Sigmoid colon (tissue), 7 donors: Measurements from ENCODE around the gene CCDC57. TPM values are rescaled to one million over a fixed set of nuclear protein-coding genes. Genes with fewer than 3 reads are reported as not detected.
A peak's percentile ranks its signal among the peaks of the same experiment; 100 is the strongest.
"Not testable (repeated sequence)": the region's sequence is repeated elsewhere in the genome, so short reads cannot be mapped to it uniquely, and the experiment has no call there.

Experiments used
- DNase-seq: peaks from one replicate; pipeline ENCODE4 v3.0.0-alpha.2; 2019
- H3K27ac ChIP-seq, 4 donors: fragments of 200-600 bp; sonication (generic); one replicate each; pipeline ENCODE4 v1.5.1; 2016 to 2019; ENCODE audit warnings: mild to moderate bottlenecking in 1 of 4
- H3K27me3 ChIP-seq, 3 donors: fragments of 200-600 bp; sonication (generic); one replicate each; pipeline ENCODE4 v1.5.1; 2019; ENCODE audit warnings: mild to moderate bottlenecking in 1 of 3
- H3K36me3 ChIP-seq, 4 donors: fragments of 200-600 bp; sonication (generic); one replicate each; pipeline ENCODE4 v1.5.1; 2016 to 2019
- H3K4me1 ChIP-seq, 4 donors: fragments of 200-600 bp; sonication (generic); one replicate each; pipeline ENCODE4 v1.5.1; 2017 to 2019
- H3K4me3 ChIP-seq, 4 donors: fragments of 200-600 bp; sonication (generic); one replicate each; pipeline ENCODE4 v1.5.1; 2017 to 2019; ENCODE audit warnings: mild to moderate bottlenecking in 2 of 4, moderate library complexity in 1 of 4
- H3K9me3 ChIP-seq, 4 donors: fragments of 200-600 bp in 3 of 4; sonication (generic) in 3 of 4; one replicate each; pipeline versions ENCODE4 v1.5.1 to v1.6.1; 2013 to 2019
- CTCF ChIP-seq, 4 experiments: fragments of 450-650 bp in 3 of 4; fragments of 200-600 bp in 1 of 4; IDR thresholded peaks; one replicate each; pipeline ENCODE4 v1.5.1; 2016 to 2019; ENCODE audit warnings: antibody characterized with exemption in 4 of 4, mild to moderate bottlenecking in 3 of 4, moderate library complexity in 2 of 4
- EP300 ChIP-seq, 4 donors: sonication (generic); formaldehyde crosslinking; IDR thresholded peaks; one replicate each; pipeline ENCODE4 v1.6.1; 2017; ENCODE audit warnings: antibody characterized with exemption in 4 of 4
- POLR2A ChIP-seq, 2 donors: fragments of 450-650 bp; IDR thresholded peaks; one replicate each; pipeline ENCODE4 v1.6.1; 2016; ENCODE audit warnings: antibody characterized with exemption in 2 of 2, mild to moderate bottlenecking in 2 of 2, moderate library complexity in 2 of 2
- POLR2AphosphoS5 ChIP-seq, 4 donors: sonication (generic); formaldehyde crosslinking; IDR thresholded peaks; one replicate each; pipeline ENCODE4 v1.6.1; 2017; ENCODE audit warnings: antibody characterized with exemption in 4 of 4
- WGBS, 2 donors: extraction: QIAGEN DNeasy Blood & Tissue Kit; methylation state at CpG; one replicate each; pipeline ENCODE4 v1.1.7; 2013; 5-methylcytosine and 5-hydroxymethylcytosine counted together
- intact Hi-C: fragments of 100-400 bp; cut with DNase I; formaldehyde crosslinking; loops from one replicate; pipeline ENCODE4 v1.15.1; 2023
- polyA plus RNA-seq, 3 donors: library from polyadenylated mRNA; stranded (reverse); fragments of 200-250 nt; gene quantifications; one replicate each; pipeline ENCODE4 v1.2.3, GENCODE V29; 2013
- total RNA-seq, 4 donors: library from RNA; depleted of rRNA; stranded (reverse); fragments of >200 nt; gene quantifications; one replicate each; pipeline ENCODE4 v1.1.0, GENCODE V29; 2016
- donor health status: healthy with polysubstance abuse.
- donor health status: Bipolar disorder and iron deficiency.
- donor health status: healthy.

The CCDC57 gene
- total and polyA plus RNA-seq, 7 donors, result 13.3 to 47.8 (median 24.4) TPM

GRCh38 chr17:82256242-82256885 lies 43.7 kb upstream of the CCDC57 start:
- TF ChIP-seq POLR2A (IDR thresholded peaks at IDR 0.05) (no peak), EP300 (IDR thresholded peaks at IDR 0.05) (no peak), POLR2AphosphoS5 (IDR thresholded peaks at IDR 0.05) (no peak), CTCF (IDR thresholded peaks at IDR 0.05) (no peak)
- H3K36me3 ChIP-seq, result peaks cover 31 to 94% (median 52%) of the 10 kb centered on the region in 4 donors
- no peaks in the 10 kb centered on the region for H3K27me3 ChIP-seq
- H3K4me1 ChIP-seq, result peaks cover 0 to 12% (median 3%) of the 10 kb centered on the region in 4 donors
- H3K27ac ChIP-seq, result peak overlapping the region in 3 of 4 donors; percentile 17 to 56 (median 55)
- 94% methylated on average over 14 of the region's 14 CpGs for WGBS, 2 donors
- no peak overlapping the region for H3K4me3 ChIP-seq
- H3K9me3 ChIP-seq, result no peaks in the 10 kb centered on the region
- intact Hi-C loops, result no loop called here
- no peak for DNase-seq

- 89 to 93% methylated on average over 15 of the region's 15 CpGs for WGBS, 2 donors
- H3K27me3 ChIP-seq, result no peaks in the 10 kb centered on the region
- peaks cover 0 to 14% (median 10%) of the 10 kb centered on the region in 4 donors for H3K4me1 ChIP-seq
- TF ChIP-seq POLR2A (IDR thresholded peaks at IDR 0.05) (no peak), CTCF (IDR thresholded peaks at IDR 0.05) (no peak), POLR2AphosphoS5 (IDR thresholded peaks at IDR 0.05) (no peak)
- H3K4me3 ChIP-seq, result no peak overlapping the region
- DNase-seq, result no peak
- peaks cover 37 to 94% (median 54%) of the 10 kb centered on the region in 4 donors for H3K36me3 ChIP-seq
- peak overlapping the region in 1 of 4 donors; percentile 17 for H3K27ac ChIP-seq
- H3K9me3 ChIP-seq, result no peaks in the 10 kb centered on the region
- intact Hi-C loops, result no loop called here
Observed at GRCh38 chr17:82255402-82255972, 42.8 kb upstream of the CCDC57 start.

DNA sequence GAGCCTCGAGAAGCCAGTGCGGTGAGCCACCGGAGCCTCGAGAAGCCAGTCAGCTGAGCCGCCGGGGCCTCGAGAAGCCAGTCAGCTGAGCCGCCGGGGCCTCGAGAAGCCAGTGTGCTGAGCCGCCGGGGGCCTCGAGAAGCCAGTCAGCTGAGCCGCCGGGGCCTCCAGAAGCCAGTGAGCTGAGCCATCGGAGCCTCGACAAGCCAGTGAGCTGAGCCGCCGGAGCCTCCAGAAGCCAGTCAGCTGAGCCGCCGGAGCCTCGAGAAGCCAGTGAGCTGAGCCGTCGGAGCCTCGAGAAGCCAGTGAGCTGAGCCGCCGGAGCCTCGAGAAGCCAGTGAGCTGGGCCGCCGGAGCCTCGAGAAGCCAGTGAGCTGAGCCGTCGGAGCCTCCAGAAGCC lies 42.1 kb upstream of the CCDC57 start:
- intact Hi-C loops, H3K9me3 ChIP-seq, DNase-seq, H3K4me3 ChIP-seq, H3K27me3 ChIP-seq, H3K27ac ChIP-seq: not testable (repeated sequence)
- WGBS, 2 donors, result 98 to 99% methylated on average over 33 of the region's 33 CpGs
- H3K4me1 ChIP-seq, result peaks cover 0 to 21% (median 17%) of the 10 kb centered on the region in 4 donors
- peaks cover 45 to 94% (median 55%) of the 10 kb centered on the region in 4 donors for H3K36me3 ChIP-seq

DNA sequence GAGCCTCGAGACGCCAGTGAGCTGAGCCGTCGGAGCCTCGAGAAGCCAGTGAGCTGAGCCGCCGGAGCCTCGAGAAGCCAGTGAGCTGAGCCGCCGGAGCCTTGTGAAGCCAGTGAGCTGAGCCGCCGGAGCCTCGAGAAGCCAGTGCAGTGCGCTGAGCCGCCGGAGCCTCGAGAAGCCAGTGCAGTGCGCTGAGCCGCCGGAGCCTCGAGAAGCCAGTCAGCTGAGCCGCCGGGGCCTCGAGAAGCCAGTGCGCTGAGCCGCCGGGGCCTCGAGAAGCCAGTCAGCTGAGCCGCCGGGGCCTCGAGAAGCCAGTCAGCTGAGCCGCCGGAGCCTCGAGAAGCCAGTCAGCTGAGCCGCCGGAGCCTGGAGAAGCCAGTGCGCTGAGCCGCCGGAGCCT lies 41.5 kb upstream of the CCDC57 start:
- H3K36me3 ChIP-seq, result peaks cover 51 to 94% (median 61%) of the 10 kb centered on the region in 4 donors
- intact Hi-C loops, result not testable (repeated sequence)

GRCh38 chr17:82253179-82253544 lies 40.5 kb upstream of the CCDC57 start:
- DNase-seq, result no peak
- no peaks in the 10 kb centered on the region for H3K9me3 ChIP-seq
- 96 to 97% methylated on average over 12 of the region's 12 CpGs for WGBS, 2 donors
- TF ChIP-seq EP300 (IDR thresholded peaks at IDR 0.05), result no peak
- TF ChIP-seq POLR2A (IDR thresholded peaks at IDR 0.05), result no peak
- no peak for TF ChIP-seq POLR2AphosphoS5 (IDR thresholded peaks at IDR 0.05)
- no peak for TF ChIP-seq CTCF (IDR thresholded peaks at IDR 0.05)
- peaks cover 0 to 25% (median 21%) of the 10 kb centered on the region in 4 donors for H3K4me1 ChIP-seq
- intact Hi-C loops, result no loop called here
- H3K4me3 ChIP-seq, result no peak overlapping the region
- H3K36me3 ChIP-seq, result peaks cover 61 to 94% (median 70%) of the 10 kb centered on the region in 4 donors
- no peaks in the 10 kb centered on the region for H3K27me3 ChIP-seq
- H3K27ac ChIP-seq, result peak overlapping the region in 1 of 4 donors; percentile 17

More for the DNA sequence above, 41.5 kb upstream of the CCDC57 start:
- WGBS, 2 donors, result 97 to 98% methylated on average over 39 of the region's 39 CpGs
- not testable (repeated sequence) for H3K4me3 ChIP-seq, H3K27ac ChIP-seq, H3K27me3 ChIP-seq, DNase-seq, H3K9me3 ChIP-seq
- H3K4me1 ChIP-seq, result peaks cover 0 to 21% (median 17%) of the 10 kb centered on the region in 4 donors
